Activated CD4-positive, alpha-beta memory T cell treated with anti-CD3 and anti-CD28 coated beads for 36 hours (primary cell): ENCODE measurements around the gene MYLK4. TPM values are rescaled to one million over a fixed set of nuclear protein-coding genes. Genes with fewer than 3 reads are reported as not detected.

Experiments
- CTCF ChIA-PET: fragments of 350-600 bp; sonication (Branson Sonifier 250); formaldehyde crosslinking; loops from one replicate; lab custom pipeline; 2021; ENCODE audit warnings: antibody characterized with exemption, inconsistent platforms; lab: Charles Lee
- POLR2A ChIA-PET: fragments of 350-600 bp; sonication (Branson Sonifier 250); formaldehyde crosslinking; loops from one replicate; lab custom pipeline; 2021; ENCODE audit warnings: antibody characterized with exemption; lab: Charles Lee
- DNase-seq: peaks from one replicate; pipeline ENCODE4 v3.0.0-alpha.2; 2020
- H3K27ac Mint-ChIP-seq: one replicate; pipeline ENCODE4 v1.8.0; 2021; ENCODE audit warnings: mixed read lengths
- H3K27me3 Mint-ChIP-seq: one replicate; pipeline ENCODE4 v1.8.0; 2021; ENCODE audit warnings: mixed read lengths
- H3K36me3 Mint-ChIP-seq: one replicate; pipeline ENCODE4 v1.8.0; 2021; ENCODE audit warnings: mixed read lengths
- H3K4me1 Mint-ChIP-seq: one replicate; pipeline ENCODE4 v1.8.0; 2021; ENCODE audit warnings: low read depth, mixed read lengths
- H3K4me3 Mint-ChIP-seq: one replicate; pipeline ENCODE4 v1.8.0; 2021; ENCODE audit warnings: mild to moderate bottlenecking, mixed read lengths
- H3K9me3 Mint-ChIP-seq: one replicate; pipeline ENCODE4 v1.8.0; 2021; ENCODE audit warnings: mixed read lengths
- intact Hi-C: fragments of 100-400 bp; cut with micrococcal nuclease; formaldehyde crosslinking; loops from one replicate; pipeline ENCODE4 v1.15.1; 2023
- total RNA-seq, 2 experiments: library from RNA; stranded (reverse); gene quantifications; one replicate each; pipeline ENCODE4 v1.2.3, GENCODE V29; 2021

MYLK4 gene
- total RNA-seq, 2 experiments from 2014 or later: 0.05 to 0.07 TPM

- no peaks in the 10 kb centered on the region for H3K4me1 Mint-ChIP-seq
- CTCF ChIA-PET: interaction anchor here (1.4 kb wide), 1 partner anchor 18 kb away, joined by 4 read pairs; no protein-coding TSS in a partner anchor
- no peaks in the 10 kb centered on the region for H3K36me3 Mint-ChIP-seq
- no peak overlapping the region for H3K27ac Mint-ChIP-seq
- H3K9me3 Mint-ChIP-seq: no peaks in the 10 kb centered on the region
- H3K4me3 Mint-ChIP-seq: no peak overlapping the region
- DNase-seq: no peak
- intact Hi-C loops: no loop called here
- POLR2A ChIA-PET: no interaction called here
- peaks cover 13% of the 10 kb centered on the region for H3K27me3 Mint-ChIP-seq
Measured at GRCh38 chr6:2652611-2653010, 98.1 kb downstream of the MYLK4 start.

- no peak overlapping the region for H3K27ac Mint-ChIP-seq
- H3K4me1 Mint-ChIP-seq: no peaks in the 10 kb centered on the region
- DNase-seq: no peak
- H3K36me3 Mint-ChIP-seq: no peaks in the 10 kb centered on the region
- no peak overlapping the region for H3K4me3 Mint-ChIP-seq
- H3K27me3 Mint-ChIP-seq: peaks cover 16% of the 10 kb centered on the region
- ChIA-PET CTCF (interaction anchor here (1.4 kb wide), 1 partner anchor 17 kb away, joined by 4 read pairs; no protein-coding TSS in a partner anchor), POLR2A (no interaction called here)
- intact Hi-C loops: no loop called here
- no peaks in the 10 kb centered on the region for H3K9me3 Mint-ChIP-seq
Measured at GRCh38 chr6:2651961-2652360, 98.8 kb downstream of the MYLK4 start.

GRCh38 chr6:2651536-2651935 lies 99.2 kb downstream of the MYLK4 start:
- intact Hi-C loops: no loop called here
- no peak overlapping the region for H3K4me3 Mint-ChIP-seq
- H3K4me1 Mint-ChIP-seq: no peaks in the 10 kb centered on the region
- CTCF ChIA-PET: interaction anchor here (1.4 kb wide), 1 partner anchor 17 kb away, joined by 4 read pairs; no protein-coding TSS in a partner anchor
- no peaks in the 10 kb centered on the region for H3K9me3 Mint-ChIP-seq
- H3K36me3 Mint-ChIP-seq: no peaks in the 10 kb centered on the region
- no peak for DNase-seq
- no peak overlapping the region for H3K27ac Mint-ChIP-seq
- peaks cover 20% of the 10 kb centered on the region for H3K27me3 Mint-ChIP-seq
- POLR2A ChIA-PET: no interaction called here

GRCh38 chr6:2646346-2646745 lies 104.4 kb downstream of the MYLK4 start:
- H3K36me3 Mint-ChIP-seq: no peaks in the 10 kb centered on the region
- no peak for DNase-seq
- intact Hi-C loops: no loop called here
- H3K27ac Mint-ChIP-seq: no peak overlapping the region
- peaks cover 34% of the 10 kb centered on the region for H3K27me3 Mint-ChIP-seq
- CTCF ChIA-PET: interaction anchor here (4.2 kb wide), 1 partner anchor 12 kb away, joined by 29 read pairs; no protein-coding TSS in a partner anchor
- no peaks in the 10 kb centered on the region for H3K9me3 Mint-ChIP-seq
- H3K4me1 Mint-ChIP-seq: no peaks in the 10 kb centered on the region
- no peak overlapping the region for H3K4me3 Mint-ChIP-seq
- POLR2A ChIA-PET: no interaction called here

- no peaks in the 10 kb centered on the region for H3K4me1 Mint-ChIP-seq
- no peaks in the 10 kb centered on the region for H3K36me3 Mint-ChIP-seq
- DNase-seq: no peak
- H3K27me3 Mint-ChIP-seq: peaks cover 47% of the 10 kb centered on the region
- H3K27ac Mint-ChIP-seq: no peak overlapping the region
- ChIA-PET POLR2A (no interaction called here), CTCF (interaction anchor here (4.2 kb wide), 1 partner anchor 9 kb away, joined by 29 read pairs; no protein-coding TSS in a partner anchor)
- no peaks in the 10 kb centered on the region for H3K9me3 Mint-ChIP-seq
- intact Hi-C loops: no loop called here
- H3K4me3 Mint-ChIP-seq: no peak overlapping the region
Measured at GRCh38 chr6:2643935-2644539, 106.7 kb downstream of the MYLK4 start.

GRCh38 chr6:2643130-2643529 lies 107.6 kb downstream of the MYLK4 start:
- Mint-ChIP-seq H3K27me3 (peaks cover 52% of the 10 kb centered on the region), H3K4me1 (no peaks in the 10 kb centered on the region), H3K4me3 (no peak overlapping the region), H3K9me3 (no peaks in the 10 kb centered on the region), H3K27ac (no peak overlapping the region), H3K36me3 (no peaks in the 10 kb centered on the region)
- DNase-seq: no peak
- ChIA-PET POLR2A (no interaction called here), CTCF (interaction anchor here (1.1 kb wide), 1 partner anchor 9 kb away, joined by 6 read pairs; no protein-coding TSS in a partner anchor)
- intact Hi-C loops: no loop called here

- no peak overlapping the region for H3K4me3 Mint-ChIP-seq
- ChIA-PET CTCF (no interaction called here), POLR2A (no interaction called here)
- intact Hi-C loops: no loop called here
- no peaks in the 10 kb centered on the region for H3K9me3 Mint-ChIP-seq
- no peak overlapping the region for H3K27ac Mint-ChIP-seq
- no peak for DNase-seq
- H3K36me3 Mint-ChIP-seq: no peaks in the 10 kb centered on the region
- no peaks in the 10 kb centered on the region for H3K4me1 Mint-ChIP-seq
- peaks cover 52% of the 10 kb centered on the region for H3K27me3 Mint-ChIP-seq
Measured at GRCh38 chr6:2641044-2641725, 109.5 kb downstream of the MYLK4 start.

GRCh38 chr6:2640551-2640950 lies 110.2 kb downstream of the MYLK4 start:
- Mint-ChIP-seq H3K9me3 (no peaks in the 10 kb centered on the region), H3K27me3 (peaks cover 50% of the 10 kb centered on the region), H3K4me3 (no peak overlapping the region), H3K27ac (no peak overlapping the region), H3K36me3 (no peaks in the 10 kb centered on the region), H3K4me1 (no peaks in the 10 kb centered on the region)
- CTCF ChIA-PET: no interaction called here
- intact Hi-C loops: no loop called here
- no peak for DNase-seq
- POLR2A ChIA-PET: no interaction called here

GRCh38 chr6:2639896-2640295 lies 110.8 kb downstream of the MYLK4 start:
- no peaks in the 10 kb centered on the region for H3K9me3 Mint-ChIP-seq
- peaks cover 47% of the 10 kb centered on the region for H3K27me3 Mint-ChIP-seq
- intact Hi-C loops: loop anchor here (10.0 kb wide), 3 partner anchors 115 to 455 kb away; partner anchors contain the start of gene MYLK4

GRCh38 chr6:2639167-2639566 lies 111.6 kb downstream of the MYLK4 start:
- no peaks in the 10 kb centered on the region for H3K36me3 Mint-ChIP-seq
- peaks cover 5% of the 10 kb centered on the region for H3K4me1 Mint-ChIP-seq
- DNase-seq: no peak
- POLR2A ChIA-PET: no interaction called here
- H3K27me3 Mint-ChIP-seq: peaks cover 47% of the 10 kb centered on the region
- CTCF ChIA-PET: no interaction called here
- H3K27ac Mint-ChIP-seq: no peak overlapping the region
- intact Hi-C loops: loop anchor here (10.0 kb wide), 3 partner anchors 116 to 454 kb away; partner anchors contain the start of gene MYLK4
- H3K4me3 Mint-ChIP-seq: no peak overlapping the region
- no peaks in the 10 kb centered on the region for H3K9me3 Mint-ChIP-seq

More at GRCh38 chr6:2639896-2640295, 110.8 kb downstream of the MYLK4 start:
- ChIA-PET POLR2A (no interaction called here), CTCF (no interaction called here)
- DNase-seq: no peak
- Mint-ChIP-seq H3K4me3 (no peak overlapping the region), H3K27ac (no peak overlapping the region), H3K36me3 (no peaks in the 10 kb centered on the region), H3K4me1 (no peaks in the 10 kb centered on the region)

- ChIA-PET CTCF (interaction anchor here (2.9 to 5.9 kb wide), 3 partner anchors 9 to 1040 kb away, joined by 21 to 68 read pairs (median 29); no protein-coding TSS in a partner anchor), POLR2A (no interaction called here)
- Mint-ChIP-seq H3K27me3 (peaks cover 41% of the 10 kb centered on the region), H3K27ac (no peak overlapping the region), H3K9me3 (no peaks in the 10 kb centered on the region), H3K4me1 (peaks cover 5% of the 10 kb centered on the region), H3K4me3 (no peak overlapping the region), H3K36me3 (no peaks in the 10 kb centered on the region)
- intact Hi-C loops: loop anchor here (10.0 kb wide), 3 partner anchors 118 to 452 kb away; partner anchors contain the start of gene MYLK4
- no peak for DNase-seq
Measured at GRCh38 chr6:2636672-2637071, 114.0 kb downstream of the MYLK4 start.

GRCh38 chr6:2635911-2636310 lies 114.8 kb downstream of the MYLK4 start:
- no peak for DNase-seq
- POLR2A ChIA-PET: no interaction called here
- H3K36me3 Mint-ChIP-seq: no peaks in the 10 kb centered on the region
- H3K4me1 Mint-ChIP-seq: peaks cover 5% of the 10 kb centered on the region
- CTCF ChIA-PET: interaction anchor here (2.0 to 5.9 kb wide), 6 partner anchors 10 to 1039 kb away, joined by 9 to 68 read pairs (median 18); partner anchors contain the start of gene MYLK4
- H3K27ac Mint-ChIP-seq: no peak overlapping the region
- no peak overlapping the region for H3K4me3 Mint-ChIP-seq
- intact Hi-C loops: loop anchor here (2.0 to 10.0 kb wide), 4 partner anchors 119 to 1039 kb away; partner anchors contain the start of gene MYLK4
- H3K9me3 Mint-ChIP-seq: no peaks in the 10 kb centered on the region
- H3K27me3 Mint-ChIP-seq: peaks cover 36% of the 10 kb centered on the region
